GM23338 (cell line): ENCODE data around the gene STK16. TPM values are rescaled to one million over a fixed set of nuclear protein-coding genes. Genes with fewer than 3 reads are reported as not detected.

Source experiments
- ATAC-seq: fragments of 200-7000 bp; cut with Tn5 transposase; 3 replicates; pipeline ENCODE4 v1.9.1; 2020
- DNase-seq: peaks from one replicate; pipeline ENCODE4 v3.0.0-alpha.2; 2015; ENCODE audit warnings: low spot score
- H2AFZ ChIP-seq: fragments of 200-600 bp; sonication (generic); 2 replicates; pipeline ENCODE4 v1.8.0; 2016; ENCODE audit warnings: antibody characterized with exemption, mild to moderate bottlenecking, moderate library complexity
- H3F3A ChIP-seq: fragments of 200-600 bp; sonication (generic); replicated peaks from 2 replicates; pipeline ENCODE4 v1.8.0; 2017; ENCODE audit warnings: antibody characterized with exemption, mixed run types, low read depth
- H3K27ac ChIP-seq: fragments of 200-600 bp; sonication (generic); 2 replicates; pipeline ENCODE4 v1.6.1; 2016; ENCODE audit warnings: low read depth
- H3K27me3 ChIP-seq: fragments of 200-600 bp; sonication (generic); 2 replicates; pipeline ENCODE4 v1.8.0; 2016; ENCODE audit warnings: mild to moderate bottlenecking, mixed run types, moderate library complexity; ENCODE audit not compliant: insufficient read depth
- H3K36me3 ChIP-seq: fragments of 200-600 bp; sonication (generic); 2 replicates; pipeline ENCODE4 v1.8.0; 2016; ENCODE audit warnings: mild to moderate bottlenecking; ENCODE audit not compliant: insufficient read depth
- H3K4me1 ChIP-seq: fragments of 200-600 bp; sonication (generic); 2 replicates; pipeline ENCODE4 v1.8.0; 2016; ENCODE audit warnings: mild to moderate bottlenecking, moderate library complexity; ENCODE audit not compliant: insufficient read depth
- H3K4me2 ChIP-seq: fragments of 200-600 bp; sonication (generic); 2 replicates; pipeline ENCODE4 v1.7.1; 2017; ENCODE audit warnings: mixed run types
- H3K4me3 ChIP-seq: fragments of 200-600 bp; sonication (generic); 2 replicates; pipeline ENCODE4 v1.6.1; 2016; ENCODE audit warnings: mixed run types
- H3K79me2 ChIP-seq: fragments of 200-600 bp; sonication (generic); replicated peaks from 2 replicates; pipeline ENCODE4 v1.8.0; 2017; ENCODE audit warnings: mild to moderate bottlenecking; ENCODE audit not compliant: insufficient read depth
- H3K9me2 ChIP-seq: fragments of 200-600 bp; sonication (generic); 2 replicates; pipeline ENCODE4 v1.8.0; 2017; ENCODE audit not compliant: insufficient read depth
- H4K20me1 ChIP-seq: fragments of 200-600 bp; sonication (generic); replicated peaks from 2 replicates; pipeline ENCODE4 v1.8.0; 2017; ENCODE audit warnings: mild to moderate bottlenecking; ENCODE audit not compliant: insufficient read depth
- H3K27ac Mint-ChIP-seq: 2 replicates; pipeline ENCODE4 v1.8.0; 2020; ENCODE audit warnings: inconsistent platforms, mild to moderate bottlenecking, moderate library complexity, mixed read lengths
- H3K27me3 Mint-ChIP-seq: 3 replicates; pipeline ENCODE4 v1.8.0; 2022; ENCODE audit warnings: low read depth, mild to moderate bottlenecking, moderate library complexity, mixed read lengths, inconsistent platforms; ENCODE audit not compliant: insufficient read depth, poor library complexity
- H3K36me3 Mint-ChIP-seq: 3 replicates; pipeline ENCODE4 v1.8.0; 2021; ENCODE audit warnings: low read depth, mild to moderate bottlenecking, inconsistent platforms, moderate library complexity, mixed read lengths
- H3K4me1 Mint-ChIP-seq: 3 replicates; pipeline ENCODE4 v1.8.0; 2020; ENCODE audit warnings: mild to moderate bottlenecking, inconsistent platforms, mixed read lengths
- H3K4me3 Mint-ChIP-seq: 3 replicates; pipeline ENCODE4 v1.8.0; 2021; ENCODE audit warnings: moderate library complexity, mild to moderate bottlenecking, inconsistent platforms, mixed read lengths
- H3K9me3 Mint-ChIP-seq: 3 replicates; pipeline ENCODE4 v1.8.0; 2020; ENCODE audit warnings: moderate library complexity, mild to moderate bottlenecking, inconsistent platforms, mixed read lengths
- CREB1 ChIP-seq: fragments of 250-450 bp; sonication (Bioruptor Pico); IDR thresholded peaks from 2 replicates; pipeline ENCODE4 v1.5.0; 2020; ENCODE audit warnings: low read depth, mild to moderate bottlenecking, moderate library complexity
- CTCF ChIP-seq, 2 experiments: fragments of 200-600 bp in 1 of 2; sonication (generic) in 1 of 2; conservative IDR thresholded peaks; 2 replicates each; pipeline versions ENCODE4 v1.5.1 to v1.6.1; 2016 to 2017; ENCODE audit warnings: antibody characterized with exemption in 2 of 2, low read depth in 2 of 2, mild to moderate bottlenecking in 2 of 2, moderate library complexity in 1 of 2
- ETS1 ChIP-seq: IDR thresholded peaks from 2 replicates; pipeline ENCODE4 v1.6.1; 2016; ENCODE audit warnings: antibody characterized with exemption
- EZH2 ChIP-seq: fragments of 200-600 bp; sonication (generic); IDR thresholded peaks from one replicate; pipeline ENCODE4 v1.8.0; 2017; ENCODE audit warnings: antibody characterized with exemption, mild to moderate bottlenecking, low read depth; ENCODE audit not compliant: unreplicated experiment
- EZH2phosphoT487 ChIP-seq: fragments of 200-600 bp; sonication (generic); IDR thresholded peaks from one replicate; pipeline ENCODE4 v1.8.1; 2018; ENCODE audit warnings: antibody characterized with exemption; ENCODE audit not compliant: unreplicated experiment
- JUNB ChIP-seq: IDR thresholded peaks from one replicate; pipeline ENCODE4 v1.6.1; 2016; ENCODE audit warnings: antibody characterized with exemption; ENCODE audit not compliant: unreplicated experiment
- NANOG ChIP-seq: IDR thresholded peaks from 2 replicates; pipeline ENCODE4 v1.6.1; 2016; ENCODE audit warnings: antibody characterized with exemption, borderline replicate concordance
- POLR2AphosphoS5 ChIP-seq: IDR thresholded peaks from 2 replicates; pipeline ENCODE4 v1.6.1; 2016; ENCODE audit warnings: antibody characterized with exemption, low read depth
- STAT1 ChIP-seq: IDR thresholded peaks from one replicate; pipeline ENCODE4 v1.6.1; 2016; ENCODE audit warnings: antibody characterized with exemption; ENCODE audit not compliant: unreplicated experiment
- ZNF114 ChIP-seq: fragments of 250-450 bp; sonication (Bioruptor Pico); IDR thresholded peaks from 2 replicates; pipeline ENCODE4 v1.5.0; 2020; ENCODE audit warnings: mild to moderate bottlenecking, moderate library complexity
- ZNF331 ChIP-seq: fragments of 250-450 bp; sonication (Bioruptor Pico); IDR thresholded peaks from 2 replicates; pipeline ENCODE4 v1.5.0; 2020; ENCODE audit warnings: low read depth, mild to moderate bottlenecking, moderate library complexity
- ZNF462 ChIP-seq: fragments of 250-450 bp; sonication (Bioruptor Pico); IDR thresholded peaks from 2 replicates; pipeline ENCODE4 v1.5.0; 2020; ENCODE audit warnings: mild to moderate bottlenecking, moderate library complexity
- polyA plus RNA-seq: library from polyadenylated mRNA; unstranded; fragments of >200 nt; fragmentation: Nextera tagmentation; extraction: Ambion mirVana; gene quantifications from 2 replicates; pipeline ENCODE4 v1.2.1, GENCODE V29; 2016
- total RNA-seq: library from RNA; depleted of rRNA; stranded (reverse); fragments of >200 nt; shearing (Covaris generic); gene quantifications from 2 replicates; pipeline ENCODE4 v1.2.3, GENCODE V29; 2014
- TF ChIP-seq, protein P1 (sequence below): IDR thresholded peaks from one replicate; pipeline ENCODE4 v1.6.1; 2018; ENCODE audit warnings: antibody characterized with exemption; ENCODE audit not compliant: unreplicated experiment

The STK16 gene
- total and polyA plus RNA-seq, 2 experiments from 2014 or later = 3.1 to 17.0 TPM

- no peaks in the 10 kb centered on the region for H3K9me2 ChIP-seq
- TF ChIP-seq CTCF (conservative IDR thresholded peaks at IDR 0.05; ENCODE audit: low read depth in 2 of 2) (no peak), EZH2 (no peak), ZNF331 (CRISPR knock-in tag) (no peak), POLR2AphosphoS5 (no peak), ETS1 (no peak), STAT1 (no peak), ZNF114 (no peak), EZH2phosphoT487 (no peak), CREB1 (CRISPR knock-in tag) (no peak), ZNF462 (CRISPR knock-in tag) (no peak), JUNB (no peak), NANOG (no peak)
- TF ChIP-seq, protein P1, sequence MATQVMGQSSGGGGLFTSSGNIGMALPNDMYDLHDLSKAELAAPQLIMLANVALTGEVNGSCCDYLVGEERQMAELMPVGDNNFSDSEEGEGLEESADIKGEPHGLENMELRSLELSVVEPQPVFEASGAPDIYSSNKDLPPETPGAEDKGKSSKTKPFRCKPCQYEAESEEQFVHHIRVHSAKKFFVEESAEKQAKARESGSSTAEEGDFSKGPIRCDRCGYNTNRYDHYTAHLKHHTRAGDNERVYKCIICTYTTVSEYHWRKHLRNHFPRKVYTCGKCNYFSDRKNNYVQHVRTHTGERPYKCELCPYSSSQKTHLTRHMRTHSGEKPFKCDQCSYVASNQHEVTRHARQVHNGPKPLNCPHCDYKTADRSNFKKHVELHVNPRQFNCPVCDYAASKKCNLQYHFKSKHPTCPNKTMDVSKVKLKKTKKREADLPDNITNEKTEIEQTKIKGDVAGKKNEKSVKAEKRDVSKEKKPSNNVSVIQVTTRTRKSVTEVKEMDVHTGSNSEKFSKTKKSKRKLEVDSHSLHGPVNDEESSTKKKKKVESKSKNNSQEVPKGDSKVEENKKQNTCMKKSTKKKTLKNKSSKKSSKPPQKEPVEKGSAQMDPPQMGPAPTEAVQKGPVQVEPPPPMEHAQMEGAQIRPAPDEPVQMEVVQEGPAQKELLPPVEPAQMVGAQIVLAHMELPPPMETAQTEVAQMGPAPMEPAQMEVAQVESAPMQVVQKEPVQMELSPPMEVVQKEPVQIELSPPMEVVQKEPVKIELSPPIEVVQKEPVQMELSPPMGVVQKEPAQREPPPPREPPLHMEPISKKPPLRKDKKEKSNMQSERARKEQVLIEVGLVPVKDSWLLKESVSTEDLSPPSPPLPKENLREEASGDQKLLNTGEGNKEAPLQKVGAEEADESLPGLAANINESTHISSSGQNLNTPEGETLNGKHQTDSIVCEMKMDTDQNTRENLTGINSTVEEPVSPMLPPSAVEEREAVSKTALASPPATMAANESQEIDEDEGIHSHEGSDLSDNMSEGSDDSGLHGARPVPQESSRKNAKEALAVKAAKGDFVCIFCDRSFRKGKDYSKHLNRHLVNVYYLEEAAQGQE = no peak
- H3K27me3 ChIP-seq = no peaks in the 10 kb centered on the region
- peak overlapping the region; percentile 96 for H3K4me2 ChIP-seq
- H2AFZ ChIP-seq = 0 out of 2 replicates have a peak overlapping the region, but pooled peaks have one; percentile 53
- peaks cover 7% of the 10 kb centered on the region for H3F3A ChIP-seq
- Mint-ChIP-seq H3K4me1 (peaks cover 11% of the 10 kb centered on the region), H3K9me3 (peaks cover 2% of the 10 kb centered on the region; the same call in 1 of the 3 replicates), H3K27ac (no peak overlapping the region), H3K27me3 (peaks cover 11% of the 10 kb centered on the region), H3K36me3 (peaks cover 48% of the 10 kb centered on the region), H3K4me3 (peak overlapping the region; percentile 73)
- DNase-seq (no peak), ATAC-seq (no peak)
- H3K79me2 ChIP-seq = peaks cover 21% of the 10 kb centered on the region
- H3K27ac ChIP-seq = no peak overlapping the region
- H3K4me3 ChIP-seq = peak overlapping the region; percentile 76
- H4K20me1 ChIP-seq = no peaks in the 10 kb centered on the region; the same call in 1 of the 2 replicates
- H3K36me3 ChIP-seq = peaks cover 7% of the 10 kb centered on the region; the same call in 1 of the 2 replicates
- H3K4me1 ChIP-seq = peaks cover 12% of the 10 kb centered on the region
These were observed 17.0 kb upstream of the STK16 start for GRCh38 chr2:219228041-219228910.
